Stimulated activated CD4-positive, alpha-beta T cell treated with anti-CD3 and anti-CD28 coated beads, Interleukin-4, amount 100 ng/mL, for 4 hours (primary cell): ENCODE results near the gene CDC42BPB.
"Not testable (repeated sequence)": the region's sequence is repeated elsewhere in the genome, so short reads cannot be mapped to it uniquely, and the experiment has no call there.

Experiments used
- DNase-seq, 2 experiments: peaks; one replicate each; pipeline ENCODE4 v3.0.0-alpha.2; 2020

The CDC42BPB gene

GRCh38 chr14:103071544-103072251 is 14.3 kb upstream of the CDC42BPB start:
- DNase-seq, result no peak

DNA sequence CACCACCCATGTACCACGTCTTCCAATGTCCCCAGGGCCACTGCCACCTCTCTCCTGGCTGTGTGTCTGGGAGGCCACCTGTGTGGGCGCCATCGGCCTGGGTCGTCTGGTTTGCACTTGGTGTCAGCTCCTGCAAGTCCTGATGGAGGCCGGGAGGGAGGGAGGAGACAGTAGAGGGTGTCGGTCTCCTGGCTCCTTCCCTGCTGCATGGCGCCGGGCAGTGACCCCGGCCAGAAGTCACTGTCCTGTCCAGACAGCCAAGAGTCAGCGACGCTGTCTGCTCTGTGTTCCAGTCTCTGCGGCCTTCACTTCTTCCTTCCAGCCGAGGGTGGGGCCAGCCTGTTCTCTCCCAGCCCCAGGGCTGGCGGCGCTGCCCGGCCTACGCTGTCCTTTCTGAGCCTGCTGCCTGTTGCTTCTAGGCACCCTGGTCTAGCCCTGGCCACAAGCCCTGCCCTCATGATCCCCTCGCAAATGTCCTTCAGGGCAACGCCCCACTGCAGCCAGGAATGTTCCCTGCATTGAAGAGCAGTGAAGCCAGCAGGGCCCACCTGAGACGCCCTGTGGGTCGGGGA is 13.7 kb upstream of the CDC42BPB start:
- no peak for DNase-seq

GRCh38 chr14:103070263-103070885 is 13.0 kb upstream of the CDC42BPB start:
- no peak for DNase-seq

GRCh38 chr14:103068351-103069073 is 11.2 kb upstream of the CDC42BPB start:
- no peak for DNase-seq

DNA sequence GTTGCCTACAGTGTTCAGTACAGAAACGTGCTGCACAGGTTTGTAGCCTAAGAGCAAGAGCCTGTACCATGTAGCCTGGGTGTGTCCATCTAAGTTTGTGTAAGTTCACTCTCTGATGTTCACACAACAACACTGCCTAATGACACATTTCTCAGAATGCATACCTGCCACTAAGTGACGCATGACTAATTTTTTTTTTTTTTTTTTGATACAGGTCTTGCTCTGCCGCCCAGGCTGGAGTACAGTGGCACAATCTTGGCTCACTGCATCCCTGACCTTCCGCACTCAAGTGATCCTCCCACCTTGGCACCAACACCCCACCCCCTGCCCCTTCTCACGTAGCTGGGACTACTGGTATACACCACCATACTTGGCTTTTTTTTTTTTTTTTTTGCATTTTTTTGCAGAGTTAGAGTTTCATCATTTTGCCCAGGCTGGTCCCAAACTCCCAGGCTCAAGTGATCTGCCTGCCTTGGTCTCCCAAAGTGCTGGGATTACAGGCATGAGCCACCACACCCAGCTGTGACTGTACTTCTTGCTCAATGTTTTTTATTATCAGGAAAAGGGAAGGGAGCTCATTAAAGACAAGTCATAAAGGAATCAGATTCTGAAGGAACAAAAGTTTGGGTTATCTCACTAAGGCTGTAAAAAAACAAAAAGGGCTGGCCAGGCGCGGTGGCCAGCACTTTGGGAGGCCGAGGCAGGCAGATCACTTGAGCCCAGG is 10.0 kb upstream of the CDC42BPB start:
- DNase-seq, result no peak

DNA sequence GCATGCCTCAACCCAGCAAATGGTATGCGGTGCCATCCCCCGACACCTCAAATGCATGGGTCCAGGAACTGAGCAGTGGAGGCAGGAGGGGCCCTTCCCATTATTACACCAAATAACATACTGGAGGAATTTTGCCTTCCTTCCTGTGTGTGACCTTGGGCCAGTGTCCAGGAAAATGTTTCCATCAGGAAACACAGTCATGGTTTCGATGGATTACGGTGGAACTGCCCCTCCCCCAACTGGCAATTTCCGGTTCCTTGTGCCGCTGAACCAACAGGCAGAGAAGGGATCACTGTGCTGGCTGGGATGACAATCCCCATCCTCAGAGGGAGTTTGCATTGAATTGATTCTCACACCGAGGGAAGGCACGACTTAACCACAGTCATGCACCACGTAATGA is 9.1 kb upstream of the CDC42BPB start:
- no peak for DNase-seq

- DNase-seq, result no peak
Measured at GRCh38 chr14:103065861-103066260, 8.5 kb upstream of the CDC42BPB start.

GRCh38 chr14:103064978-103065377 is 7.6 kb upstream of the CDC42BPB start:
- DNase-seq, result no peak

GRCh38 chr14:103064436-103064835 is 7.1 kb upstream of the CDC42BPB start:
- DNase-seq, result no peak

DNA sequence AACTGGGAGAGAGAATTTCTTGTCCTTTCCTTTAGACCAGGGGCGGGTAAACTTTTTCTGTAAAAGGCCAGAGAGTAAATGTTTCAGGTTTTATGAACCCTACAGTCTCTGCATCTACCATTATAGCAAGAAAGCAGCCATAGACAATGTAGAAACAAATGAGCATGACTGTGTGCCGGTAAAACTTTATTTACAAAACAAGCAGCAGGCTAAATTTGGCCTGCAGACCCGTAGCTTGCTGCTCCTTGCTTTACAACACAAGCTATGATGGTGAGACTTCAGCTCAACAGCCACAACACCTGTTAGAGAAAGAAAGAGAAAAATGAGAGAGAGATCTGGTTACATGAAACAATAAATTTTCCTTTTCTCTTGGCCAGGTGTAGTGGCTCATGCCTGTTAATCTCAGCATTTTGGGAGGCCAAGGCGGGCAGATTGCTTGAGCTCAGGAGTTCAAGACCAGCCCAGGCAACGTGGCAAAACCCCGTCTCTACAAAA is 4.2 kb upstream of the CDC42BPB start:
- no peak for DNase-seq

DNA sequence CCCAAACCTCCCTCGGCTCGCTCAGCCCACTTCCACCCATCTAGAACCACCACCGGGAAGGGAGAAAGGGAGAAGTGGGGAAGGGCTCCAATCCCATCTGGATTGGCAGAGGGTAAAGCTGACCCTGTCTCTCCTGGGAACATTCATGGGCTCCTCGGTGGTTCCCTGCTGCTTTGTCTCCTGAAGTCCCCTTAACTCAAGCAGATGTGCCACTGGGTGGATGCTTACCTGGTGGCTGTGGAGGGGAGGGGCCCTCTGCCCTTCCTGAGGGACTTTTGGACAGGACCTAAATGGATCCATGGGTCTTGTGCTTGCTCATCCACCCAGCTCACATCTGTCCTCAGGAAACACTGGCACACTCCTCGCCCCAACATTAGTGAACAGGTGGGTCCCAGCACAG is 2.2 kb upstream of the CDC42BPB start:
- DNase-seq, result no peak

GRCh38 chr14:103058164-103059055 is 1.1 kb upstream of the CDC42BPB start:
- no peak for DNase-seq

- DNase-seq, result no peak
Measured at GRCh38 chr14:103057028-103057371, 349 bp downstream of the CDC42BPB start.

DNA sequence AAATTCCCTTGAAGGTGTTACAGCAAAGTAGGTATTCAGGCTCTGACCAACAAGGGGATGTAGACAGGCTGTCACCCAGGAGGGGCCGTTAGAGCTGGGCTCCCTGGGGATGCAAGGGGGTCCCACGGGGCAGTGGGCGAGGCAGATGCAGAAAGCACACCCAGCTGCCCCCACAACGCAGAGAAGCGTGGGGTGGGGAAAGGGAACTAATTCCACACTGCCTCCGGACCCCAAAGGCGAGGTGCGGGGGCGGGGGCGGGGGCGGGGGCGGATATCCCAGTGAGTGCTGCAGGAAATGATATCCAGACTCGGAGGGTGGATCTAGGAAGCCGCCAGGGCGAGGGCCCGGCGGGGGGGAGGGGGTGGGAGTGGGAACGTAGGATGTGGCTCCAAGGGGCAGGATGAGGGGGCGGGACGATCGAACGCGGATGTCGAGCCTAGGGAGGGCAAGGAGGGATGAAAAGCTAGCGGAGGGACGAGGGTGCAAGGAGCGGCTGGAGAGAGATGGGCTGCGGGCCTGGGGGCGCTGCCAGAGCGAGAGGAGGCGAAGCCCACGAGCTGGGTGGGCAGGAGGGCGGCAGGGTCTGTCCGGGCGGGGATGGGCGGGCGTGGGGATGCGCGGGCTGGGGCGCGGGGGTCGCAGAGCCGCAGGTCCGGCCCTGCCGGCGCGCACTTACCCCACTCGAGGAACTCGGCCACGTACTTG is 874 bp downstream of the CDC42BPB start:
- no peak for DNase-seq

DNA sequence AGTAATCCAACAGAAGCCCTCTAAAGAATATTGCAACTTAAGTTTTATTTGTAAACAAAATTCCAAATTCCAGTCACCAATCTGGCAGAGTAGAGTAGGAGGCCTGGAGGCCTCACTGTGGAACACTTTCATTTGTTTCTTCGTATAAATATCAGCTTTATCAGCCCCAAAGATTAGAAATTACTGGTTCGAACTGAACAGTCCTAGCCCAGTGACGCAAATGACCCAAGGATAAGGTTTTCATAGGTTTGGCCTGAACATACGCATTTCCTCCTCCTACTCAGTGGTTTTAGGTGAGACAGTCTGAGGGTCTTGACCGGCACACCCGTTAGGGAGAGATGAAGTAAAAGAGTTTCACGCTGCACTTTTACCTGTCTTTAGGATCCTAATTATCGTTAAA is 1.7 kb downstream of the CDC42BPB start:
- no peak for DNase-seq

GRCh38 chr14:103052407-103052806 is 4.9 kb downstream of the CDC42BPB start:
- DNase-seq, result no peak

GRCh38 chr14:103050935-103051334 is 6.4 kb downstream of the CDC42BPB start:
- DNase-seq, result no peak

- DNase-seq, result not testable (repeated sequence)
Measured at GRCh38 chr14:103047453-103047852, 9.9 kb downstream of the CDC42BPB start.

DNA sequence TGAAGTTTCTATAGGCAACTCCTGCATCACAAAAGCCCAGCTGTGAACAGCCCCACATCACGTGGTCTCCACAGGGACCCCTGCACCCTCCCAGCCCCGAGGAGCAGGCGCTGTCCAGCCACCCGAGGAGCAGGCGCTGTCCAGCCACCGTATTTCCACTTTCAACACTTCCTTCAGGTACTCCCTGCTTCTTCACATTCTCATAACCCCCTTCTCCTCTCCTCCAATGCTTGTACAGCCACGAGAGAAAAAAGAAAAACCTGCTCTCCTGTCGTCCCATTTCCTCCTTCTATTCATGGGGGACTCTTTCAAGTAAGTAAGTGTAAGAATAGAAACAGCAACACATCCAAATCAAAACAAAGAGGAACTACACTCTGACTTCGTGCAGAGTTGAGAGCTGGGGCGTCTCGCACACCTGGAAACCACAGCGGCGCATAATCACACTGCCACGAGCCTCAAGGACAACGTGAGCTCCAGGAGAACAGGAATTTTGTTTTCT is 11.9 kb downstream of the CDC42BPB start:
- no peak for DNase-seq

DNA sequence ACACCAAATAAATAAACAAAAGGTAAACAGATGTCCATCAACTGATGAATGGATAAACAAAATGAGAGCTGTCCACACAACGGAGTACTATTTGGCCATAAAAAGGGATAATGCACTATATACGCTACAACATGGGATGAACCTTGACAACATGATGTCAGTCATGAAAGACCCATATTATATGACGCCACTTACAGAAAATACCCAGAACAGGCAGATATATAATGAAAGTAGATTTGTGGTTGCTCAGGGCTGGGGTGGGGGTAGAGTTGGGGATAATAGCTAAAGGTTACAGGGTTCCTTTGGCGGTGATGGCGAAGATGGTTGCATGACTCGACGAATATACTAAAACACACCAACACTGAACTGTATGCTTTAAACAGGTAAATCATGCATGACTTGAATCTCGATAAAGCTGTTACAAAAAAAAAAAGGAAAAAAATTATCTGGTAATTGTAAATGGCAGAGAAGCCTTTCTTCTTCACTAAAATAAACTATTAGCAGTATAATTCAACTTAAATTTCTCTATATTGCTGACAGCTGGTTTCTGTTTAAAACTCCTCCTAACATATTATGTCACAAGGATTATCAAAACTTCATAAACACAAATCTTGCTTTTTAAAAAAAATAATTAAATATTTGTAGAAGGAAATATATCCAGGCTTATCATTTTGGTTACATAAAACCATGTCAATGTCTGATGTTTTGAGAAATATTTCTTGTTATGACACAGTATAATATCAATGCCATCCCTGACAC is 13.9 kb downstream of the CDC42BPB start:
- DNase-seq, result no peak
